SW 1271 (cell line): ENCODE measurements around the gene SMKR1.

Experiments
- DNase-seq, 2 experiments: peaks; one replicate each; lab custom pipeline; 2025; lab: John Stamatoyannopoulos, UW

Gene SMKR1

DNA sequence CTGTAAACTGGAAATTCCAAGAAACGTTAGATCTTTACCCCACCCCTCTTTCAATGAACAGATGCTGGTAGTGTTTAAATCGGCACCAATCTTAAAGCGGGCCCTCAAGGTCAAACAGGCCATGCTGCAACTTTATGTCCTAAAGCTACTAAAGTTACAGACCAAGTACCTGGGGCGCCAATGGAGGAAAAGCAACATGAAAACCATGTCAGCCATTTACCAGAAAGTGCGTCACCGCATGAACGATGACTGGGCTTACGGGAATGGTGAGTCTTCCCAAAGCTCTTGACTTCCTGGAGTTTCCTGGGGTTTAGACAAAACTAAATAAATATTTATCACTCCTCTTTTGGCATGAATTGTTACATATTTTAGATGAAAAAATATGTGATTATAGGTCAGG, 19.6 kb upstream of the SMKR1 start:
- no peak for DNase-seq

DNA sequence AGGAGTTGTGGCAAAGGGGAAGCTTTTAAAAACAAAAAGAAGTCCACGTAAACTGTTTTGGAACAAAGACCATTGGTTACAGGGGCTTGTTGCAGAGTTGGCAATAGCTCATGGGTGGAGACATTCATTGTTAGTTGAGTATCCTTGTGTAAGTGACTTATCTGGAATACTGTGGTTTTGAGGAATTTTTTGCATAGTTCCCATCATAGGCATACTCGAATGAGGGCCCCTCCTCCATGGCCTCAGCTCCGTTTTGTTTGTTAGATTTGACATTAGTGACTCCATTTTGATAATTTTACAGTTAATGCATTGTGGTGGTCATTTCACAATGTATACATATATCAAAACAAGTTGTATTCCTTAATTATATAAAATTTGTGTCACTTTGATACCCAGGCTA, 12.8 kb upstream of the SMKR1 start:
- no peak for DNase-seq

DNA sequence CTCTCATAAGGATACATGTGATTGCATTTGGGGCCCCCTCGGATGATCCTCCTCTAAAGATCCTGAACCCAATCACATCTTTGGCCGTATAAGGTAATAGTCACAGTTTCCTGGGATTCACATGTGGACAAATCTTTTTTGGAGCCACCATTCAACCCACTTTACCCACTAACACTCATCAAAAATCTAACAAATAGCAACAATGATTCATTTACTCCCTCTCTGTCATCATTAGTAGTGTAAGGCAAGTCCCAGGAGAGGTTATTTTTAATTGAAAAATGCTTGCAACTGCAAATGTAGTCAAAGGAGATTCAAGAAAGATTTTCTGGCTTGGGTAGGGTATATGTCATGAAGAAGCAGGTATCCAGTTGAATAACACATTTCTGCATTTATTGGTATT, 9.9 kb upstream of the SMKR1 start:
- DNase-seq: no peak

DNA sequence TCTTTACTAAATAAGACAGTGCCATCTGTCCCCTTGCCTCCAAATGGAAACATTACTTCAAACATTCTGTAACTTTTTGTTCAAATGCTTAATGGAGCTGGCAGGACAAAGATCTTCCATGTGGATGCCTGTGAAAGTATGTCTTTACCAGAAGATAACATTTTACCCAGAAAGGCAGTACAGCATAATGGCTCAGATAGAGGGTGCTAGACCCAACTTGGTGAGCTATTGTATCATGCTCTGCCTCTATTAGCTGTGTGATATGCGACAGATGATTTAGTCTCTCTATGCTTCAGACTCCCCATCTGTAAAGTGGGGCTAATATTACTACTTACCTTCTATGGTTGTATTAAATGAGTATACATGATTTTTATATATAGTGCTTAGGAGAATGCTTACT, 8.8 kb upstream of the SMKR1 start:
- DNase-seq: no peak

DNA sequence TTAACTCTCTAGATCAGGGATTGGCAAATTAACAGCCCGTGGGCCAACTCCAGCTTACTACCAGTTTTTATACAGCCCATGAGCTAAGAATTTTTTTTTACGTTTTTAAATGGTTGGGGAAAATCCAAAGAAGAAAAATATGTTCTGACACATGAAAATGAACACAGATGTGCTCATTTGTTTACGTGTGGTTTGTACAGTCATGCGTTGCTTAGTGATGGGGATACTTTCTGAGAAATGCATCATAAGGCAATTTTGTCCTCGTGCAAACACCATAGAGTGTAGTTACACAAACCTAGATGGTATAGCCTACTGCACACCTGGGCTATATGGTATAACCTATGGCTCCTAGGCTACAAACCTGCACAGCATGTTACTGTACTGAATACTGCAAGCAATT, 8.3 kb upstream of the SMKR1 start:
- no peak for DNase-seq

DNA sequence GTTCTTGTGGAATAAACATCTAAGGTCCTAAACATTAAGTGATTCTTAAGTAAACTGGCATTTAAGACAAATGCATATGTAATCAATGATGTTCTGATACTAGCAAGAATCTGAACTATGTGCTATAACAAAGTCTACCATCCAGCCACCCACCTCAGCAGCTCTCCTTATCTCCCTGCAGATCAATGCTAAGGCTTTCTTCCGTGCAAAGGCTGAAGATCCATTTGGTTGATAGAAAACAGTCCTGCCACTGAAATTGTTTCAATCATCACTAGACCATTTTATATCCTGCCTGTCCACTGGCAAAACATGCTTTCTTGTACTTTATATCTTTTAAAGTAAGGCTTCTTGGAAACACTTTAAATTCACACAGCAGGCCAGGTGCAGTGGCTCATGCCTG, 6.3 kb upstream of the SMKR1 start:
- DNase-seq: no peak

DNA sequence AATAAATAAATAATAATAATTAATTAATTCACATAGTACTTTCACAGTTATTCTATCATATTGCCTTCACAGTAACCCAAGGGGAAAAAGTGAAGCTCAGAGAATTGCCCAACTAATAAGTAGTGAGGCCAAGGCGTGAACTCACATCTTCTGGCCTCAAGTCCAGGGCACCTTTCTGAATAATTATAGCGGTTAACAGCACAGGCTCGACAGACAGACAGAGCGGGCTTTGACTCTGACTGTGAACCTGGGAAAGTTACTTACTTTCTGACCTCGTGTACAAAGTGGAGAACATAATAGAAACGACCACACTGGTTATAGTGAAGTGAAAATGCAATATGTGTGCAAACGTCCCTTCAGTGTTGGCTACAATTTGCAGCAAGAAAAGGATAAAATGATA, 5.7 kb upstream of the SMKR1 start:
- no peak for DNase-seq

DNA sequence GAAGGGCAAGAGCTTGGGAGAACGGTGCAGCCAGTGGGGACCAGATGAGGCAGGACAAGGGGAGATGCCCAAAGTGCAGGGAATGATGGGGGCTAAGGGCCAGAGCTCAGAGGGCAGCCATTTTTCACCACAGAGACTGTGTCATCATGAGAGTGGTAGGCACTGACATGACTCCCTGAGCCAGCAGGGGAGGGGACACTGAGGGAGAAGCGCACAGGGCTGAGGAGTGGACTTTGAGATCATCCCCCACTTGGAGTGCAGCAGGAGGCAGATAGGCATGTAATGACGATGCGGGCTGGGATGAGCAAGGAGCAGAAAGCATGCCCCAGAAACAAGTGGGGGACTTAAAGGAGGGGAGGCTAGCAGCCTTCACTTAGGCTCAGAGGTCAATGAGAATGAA, 5.2 kb upstream of the SMKR1 start:
- no peak for DNase-seq

DNA sequence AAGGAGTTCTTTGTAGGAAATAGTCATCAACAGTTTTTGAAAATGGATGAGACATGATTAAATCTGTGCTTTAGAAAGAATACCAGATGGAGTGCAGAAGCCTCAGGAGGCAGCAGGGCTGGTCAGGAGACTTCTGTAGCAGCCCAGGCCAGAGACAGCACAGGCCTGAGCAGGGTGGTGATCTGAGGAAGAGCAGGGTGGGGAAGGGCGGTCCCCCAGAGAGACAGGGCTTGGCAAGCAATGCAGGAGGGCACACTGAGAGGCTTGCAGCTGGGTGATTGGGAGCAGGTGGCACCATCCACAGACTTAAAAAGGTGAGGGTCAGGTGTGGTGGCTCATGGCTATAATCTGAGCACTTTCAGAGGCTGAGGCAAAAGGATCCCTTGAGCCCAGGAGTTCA, 4.3 kb upstream of the SMKR1 start:
- no peak for DNase-seq

DNA sequence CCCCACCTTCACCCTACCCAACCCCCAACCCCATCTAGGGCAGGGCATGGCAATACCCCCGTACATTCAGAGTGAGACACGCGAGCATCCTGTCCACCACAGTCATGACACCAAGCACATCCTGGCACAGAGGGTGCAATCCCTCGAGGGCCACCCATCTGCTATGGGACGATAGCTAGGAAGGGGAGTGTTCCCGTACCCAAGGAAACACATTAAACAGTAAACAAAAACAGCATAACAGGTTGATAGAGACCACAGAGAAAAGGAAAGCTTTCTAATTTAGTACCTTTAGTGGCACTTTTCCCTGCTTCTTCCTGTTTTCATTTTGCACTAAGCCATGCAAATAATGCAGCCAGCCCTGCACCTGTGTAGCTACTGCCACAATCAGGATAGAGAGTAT, 2.3 kb upstream of the SMKR1 start:
- DNase-seq: no peak

DNA sequence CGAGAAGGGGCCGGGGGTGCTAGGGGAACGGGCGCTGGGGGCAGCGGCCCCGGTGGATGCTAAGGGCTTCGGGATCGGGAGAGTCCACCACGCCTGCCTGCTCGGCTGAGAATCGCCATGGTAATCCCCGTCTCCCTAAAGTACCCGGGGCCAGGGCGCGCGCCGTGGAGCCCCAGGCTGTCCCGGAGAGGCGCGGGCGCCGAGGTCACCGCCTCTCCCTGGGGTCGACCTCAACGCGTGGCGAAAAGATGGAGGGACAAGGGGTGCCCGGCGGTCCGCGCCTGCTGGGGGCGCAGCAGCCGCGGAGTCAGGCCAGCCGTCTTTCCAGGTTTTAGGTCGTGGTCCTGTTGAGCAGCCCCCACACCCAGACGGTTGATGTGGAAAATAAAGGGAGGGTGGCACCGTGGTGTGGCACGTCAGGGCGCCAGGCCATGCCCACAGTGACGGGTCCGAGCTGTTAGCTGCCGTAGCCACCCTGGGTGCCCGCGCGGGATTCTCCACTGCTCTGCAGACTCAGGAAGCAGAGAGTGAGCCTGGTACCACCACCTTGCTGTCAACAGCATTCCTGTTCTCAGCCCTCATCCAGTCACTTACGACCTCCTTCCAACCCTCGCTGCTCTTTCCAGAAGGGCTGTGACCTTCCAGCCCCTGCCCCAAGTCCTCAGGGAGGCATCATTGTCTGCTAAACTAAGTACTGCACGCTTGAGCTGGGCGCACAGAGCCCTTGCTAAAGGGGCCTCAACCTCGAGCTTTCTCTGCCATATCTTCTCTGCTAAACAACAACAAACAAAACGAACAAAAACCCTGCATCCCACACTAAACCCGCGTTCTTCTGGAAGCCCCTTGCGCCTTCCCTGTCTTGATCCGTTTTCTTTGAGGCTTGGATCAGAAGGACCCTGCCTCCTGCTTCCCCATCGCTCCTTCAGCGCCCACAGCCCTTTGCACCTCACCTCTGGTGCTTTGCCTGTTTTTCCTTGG, 666 bp downstream of the SMKR1 start:
- no peak for DNase-seq

DNA sequence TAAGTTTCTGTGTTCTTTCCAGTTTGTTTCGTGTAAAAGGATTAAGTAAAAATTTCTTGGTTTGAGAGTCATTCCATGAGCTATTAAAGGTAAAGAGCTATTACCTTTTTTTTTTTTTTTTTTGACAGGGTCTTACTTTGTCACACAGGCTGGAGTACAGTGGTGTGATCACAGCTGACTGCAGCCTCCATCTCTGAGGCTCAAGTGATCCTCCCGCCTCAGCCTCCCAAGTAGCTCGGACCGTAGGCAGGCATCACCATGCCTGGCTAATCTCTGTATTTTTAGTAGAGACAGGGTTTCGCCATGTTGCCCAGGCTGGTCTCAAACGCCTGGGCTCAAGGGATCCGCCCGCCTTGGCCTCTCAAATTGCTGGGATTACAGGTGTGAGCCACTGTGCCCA, 1.4 kb downstream of the SMKR1 start:
- no peak for DNase-seq

DNA sequence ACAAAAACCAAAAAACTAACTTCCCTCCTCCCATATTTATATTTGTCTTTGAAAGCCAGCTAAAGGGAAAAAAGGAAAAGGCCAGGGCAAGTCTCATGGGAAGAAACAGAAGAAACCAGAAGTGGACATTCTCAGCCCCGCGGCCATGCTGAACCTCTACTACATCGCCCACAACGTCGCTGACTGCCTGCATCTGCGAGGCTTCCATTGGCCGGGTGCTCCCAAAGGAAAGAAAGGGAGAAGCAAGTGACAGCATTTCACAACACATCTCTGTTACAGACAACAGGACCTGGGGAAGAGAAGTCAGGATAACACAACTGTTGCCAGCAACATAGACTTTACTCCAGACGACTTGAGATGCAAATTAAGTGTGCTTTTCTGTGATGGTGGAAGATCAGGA, 9.9 kb downstream of the SMKR1 start:
- DNase-seq: no peak

DNA sequence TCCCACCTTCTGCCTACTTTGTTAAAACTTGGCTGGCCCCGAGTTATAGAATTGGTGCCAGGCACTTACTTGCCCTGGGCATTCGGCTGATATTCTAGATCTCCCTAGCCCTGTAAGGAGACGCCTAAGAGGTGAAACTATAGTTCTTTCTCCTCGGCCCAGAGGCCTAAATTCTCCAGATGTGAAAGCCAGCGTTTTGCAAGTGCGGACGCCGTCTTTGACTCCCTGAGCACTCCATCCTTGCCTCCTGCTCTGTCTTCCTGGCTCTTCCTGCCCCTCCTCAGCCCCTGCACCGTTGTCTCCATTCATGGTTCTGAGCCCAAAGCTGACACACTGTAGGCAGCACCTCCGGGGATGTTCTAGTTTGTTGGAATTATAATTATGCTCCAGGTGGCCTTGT, 11.2 kb downstream of the SMKR1 start:
- no peak for DNase-seq

DNA sequence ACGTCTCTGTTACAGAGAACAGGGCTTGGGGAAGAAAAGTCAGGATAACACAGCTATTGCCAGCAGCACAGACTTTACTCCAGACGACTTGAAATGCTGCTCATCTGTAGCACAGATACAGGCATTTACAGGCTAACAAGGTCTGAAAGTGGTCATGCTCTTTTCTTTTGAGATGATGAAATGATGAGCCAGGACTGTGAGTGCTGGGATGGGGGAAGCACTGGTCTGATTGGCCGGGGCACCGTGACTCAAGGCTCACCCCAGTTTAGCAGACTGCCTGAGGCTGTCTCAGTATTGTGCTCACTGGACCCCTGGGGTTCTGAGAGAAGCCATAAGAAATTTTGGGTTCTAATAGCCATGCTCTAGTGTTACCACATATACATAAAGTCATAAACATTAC, 12.4 kb downstream of the SMKR1 start:
- no peak for DNase-seq

DNA sequence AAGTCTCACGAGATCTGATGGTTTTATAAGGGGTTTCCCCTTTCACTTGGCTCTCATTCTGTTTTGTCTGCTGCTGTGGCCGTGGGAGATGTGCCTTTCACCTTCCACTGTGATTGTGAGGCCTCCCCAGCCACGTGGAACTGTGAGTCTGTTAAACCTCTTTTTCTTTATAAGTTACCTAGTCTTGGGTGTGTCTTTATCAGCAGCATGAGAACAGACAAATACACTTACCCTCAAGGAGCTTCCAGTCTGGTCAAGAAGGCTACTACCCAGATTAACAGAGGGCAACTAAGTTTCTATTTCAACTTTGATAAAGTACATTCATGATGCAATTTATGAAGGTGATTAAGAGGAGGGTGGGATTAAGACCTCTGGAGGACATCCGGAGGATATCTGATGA, 13.1 kb downstream of the SMKR1 start:
- no peak for DNase-seq

DNA sequence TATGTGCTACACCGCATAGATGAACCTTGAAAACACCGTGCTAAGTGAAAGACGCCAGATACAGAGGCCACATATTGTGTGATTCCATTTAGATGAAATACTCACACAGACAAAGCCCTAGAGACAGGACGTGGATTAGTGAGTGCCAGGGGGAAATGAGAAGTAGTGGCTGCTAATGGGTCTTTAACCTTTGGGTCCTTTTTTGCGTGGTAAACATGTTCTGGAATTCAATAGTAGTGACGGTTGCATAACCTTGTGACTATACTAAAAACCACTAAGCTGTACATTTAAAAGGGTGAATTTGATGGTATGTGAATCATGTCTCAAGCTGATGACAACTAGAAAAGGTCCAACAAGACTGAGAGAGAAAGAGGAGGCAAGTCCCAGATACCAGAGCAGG, 15.6 kb downstream of the SMKR1 start:
- no peak for DNase-seq

DNA sequence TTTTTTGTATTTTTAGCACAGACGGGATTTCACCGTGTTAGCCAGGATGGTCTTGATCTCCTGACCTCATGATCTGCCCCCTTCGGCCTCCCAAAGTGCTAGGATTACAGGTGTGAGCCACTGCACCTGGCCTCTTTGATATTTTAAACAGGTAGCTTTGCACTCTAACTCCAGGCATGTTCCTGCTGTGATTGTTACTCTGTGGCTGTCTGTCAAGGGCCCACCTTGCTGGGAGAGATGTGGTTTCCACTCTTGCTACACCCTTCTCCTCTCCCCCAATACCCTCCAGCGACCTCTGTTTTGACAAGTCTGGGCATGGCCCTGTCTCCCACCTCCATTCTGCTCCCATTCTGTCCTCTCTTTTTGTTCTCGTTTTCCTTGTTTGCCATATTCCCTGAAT, 17.1 kb downstream of the SMKR1 start:
- no peak for DNase-seq

DNA sequence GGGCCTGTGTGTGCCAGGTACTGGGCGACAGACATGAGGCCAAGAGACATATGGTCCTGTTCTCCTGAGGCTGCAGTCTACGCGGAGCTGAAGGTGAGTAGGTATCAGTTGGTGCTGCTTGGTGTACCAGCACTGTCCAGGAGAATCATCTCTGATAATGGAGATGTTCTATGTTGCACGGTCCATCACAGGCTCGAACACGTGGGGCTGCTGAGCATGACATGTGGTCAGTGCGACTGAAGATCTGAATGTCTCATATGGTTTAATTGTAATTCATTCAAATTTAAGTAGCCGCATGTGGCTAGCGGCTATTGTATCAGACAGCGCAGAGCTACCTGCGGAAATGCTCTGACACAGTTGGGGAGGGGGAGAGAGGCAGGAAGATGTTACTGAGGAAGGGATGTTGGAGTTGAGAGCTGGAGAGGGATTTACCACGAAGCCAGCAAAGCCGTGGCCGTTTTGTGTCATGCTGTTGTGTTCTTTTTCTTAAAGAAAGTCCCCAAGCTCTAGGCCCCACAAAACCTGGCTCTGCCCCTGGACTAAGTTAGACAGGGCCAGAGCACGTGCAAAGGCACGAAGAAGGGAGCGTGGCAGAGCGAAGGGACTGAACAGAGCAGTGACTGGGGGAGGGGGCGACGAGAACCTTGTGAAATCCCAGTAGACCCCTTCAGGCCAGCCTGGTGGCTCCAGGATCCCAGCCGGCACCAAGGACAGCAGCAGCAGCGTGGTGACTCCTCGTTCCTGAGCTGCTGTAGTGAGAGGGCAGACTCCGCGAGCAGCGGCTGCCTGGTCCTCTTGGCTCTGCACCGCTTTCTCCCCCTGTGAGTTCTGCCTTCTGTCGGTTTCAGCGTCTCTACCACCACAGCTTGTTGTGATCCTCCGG, 20.0 kb downstream of the SMKR1 start:
- DNase-seq: no peak

DNA sequence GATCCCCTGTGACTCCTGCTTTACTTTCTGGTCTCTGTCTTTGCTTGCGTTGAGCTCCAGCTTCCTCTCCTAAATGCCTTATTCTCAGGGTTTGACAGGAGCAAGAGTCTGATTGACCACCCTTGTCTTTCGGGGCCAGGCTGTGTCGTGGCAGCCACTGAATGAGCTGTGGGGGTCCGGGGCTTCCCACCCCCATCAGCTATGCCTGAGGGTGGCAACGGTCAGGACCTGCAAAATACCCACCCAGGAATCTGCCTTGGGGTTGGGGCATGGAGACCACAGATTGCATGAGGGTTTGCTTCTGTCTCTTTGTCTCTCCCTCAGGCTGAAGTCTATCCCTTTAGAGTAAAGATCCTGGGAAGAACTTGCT, 20.6 kb downstream of the SMKR1 start:
- DNase-seq: no peak

DNA sequence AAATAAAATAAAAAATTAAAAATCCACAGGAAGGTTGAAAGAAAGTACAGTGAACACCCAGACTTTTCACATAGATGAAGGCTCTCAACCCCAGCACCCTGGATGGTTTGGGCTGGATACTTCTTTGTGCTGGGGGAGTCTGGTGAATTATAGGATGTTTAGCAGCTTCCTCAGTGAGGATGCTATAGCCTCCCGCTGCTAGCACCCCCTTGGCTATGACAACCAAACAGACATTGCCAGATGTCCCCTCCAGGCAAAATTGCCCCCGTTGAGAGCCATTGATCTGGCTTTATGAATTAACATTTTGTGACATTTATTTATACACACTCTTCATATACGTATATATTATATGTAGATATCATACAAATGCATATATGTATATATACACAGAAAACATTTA, 21.6 kb downstream of the SMKR1 start:
- DNase-seq: no peak

DNA sequence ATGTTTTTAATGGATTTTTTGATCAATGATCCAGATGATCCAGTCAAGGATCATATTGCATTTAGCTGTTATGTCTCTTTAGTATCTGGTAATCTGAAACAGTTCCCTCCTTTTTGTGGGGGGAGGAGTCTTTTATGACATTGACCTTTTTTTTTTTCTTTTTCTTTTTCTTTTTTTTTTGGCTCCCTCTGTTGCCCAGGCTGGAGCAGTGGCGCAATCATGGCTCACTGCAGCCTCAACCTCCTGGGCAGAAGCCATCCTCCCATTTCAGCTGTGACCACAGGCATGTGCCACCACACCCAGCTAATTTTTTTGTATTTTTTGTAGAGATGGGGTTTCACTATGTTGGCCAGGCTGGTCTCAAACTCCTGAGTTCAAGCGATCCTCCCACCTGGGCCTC, 22.1 kb downstream of the SMKR1 start:
- peak; percentile 20 to 39 for DNase-seq

DNA sequence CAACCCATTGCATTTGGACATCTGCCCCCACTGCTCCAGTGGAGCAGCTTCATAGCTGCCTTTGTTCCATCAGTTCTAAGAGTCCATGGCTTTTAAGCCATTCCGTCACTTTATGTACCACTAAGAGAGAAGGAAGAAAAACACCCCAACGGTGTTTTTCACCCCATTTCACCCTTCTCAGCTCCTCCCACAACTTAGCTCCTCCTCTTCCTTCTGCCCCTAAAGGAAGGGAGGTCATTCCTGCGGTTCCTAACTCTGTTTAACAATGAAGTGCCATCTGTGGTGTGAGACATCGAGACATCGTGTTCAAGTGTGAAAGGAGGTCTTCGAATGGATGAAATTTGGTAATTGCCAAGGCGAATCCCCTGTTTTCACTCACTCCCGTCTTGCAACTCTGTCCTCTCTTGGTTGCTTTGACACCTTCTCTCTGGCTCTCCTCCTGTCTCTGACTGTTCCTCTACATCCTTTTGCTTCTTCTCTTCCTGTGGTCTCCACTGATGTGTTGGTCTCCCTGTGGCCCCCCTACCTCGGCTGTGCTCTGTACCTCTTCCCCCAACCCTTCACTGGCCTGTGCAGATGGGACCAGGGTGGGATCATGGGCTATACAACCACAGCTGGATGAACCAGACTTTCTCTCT, 23.0 kb downstream of the SMKR1 start:
- no peak for DNase-seq
